ENCODE data around the gene SYTL3.

- TF ChIP-seq ELF4 (IDR thresholded peaks at IDR 0.05): no peak
- no peak for TF ChIP-seq SUZ12 (IDR thresholded peaks at IDR 0.05)
- no peak for TF ChIP-seq SP1 (IDR thresholded peaks at IDR 0.05)
- no peak for TF ChIP-seq FOXK2 (IDR thresholded peaks at IDR 0.05)
- TF ChIP-seq L3MBTL2 (conservative IDR thresholded peaks at IDR 0.05): no peak
- no peak for TF ChIP-seq NFRKB (IDR thresholded peaks at IDR 0.05)
- no peak for TF ChIP-seq FOXM1 (IDR thresholded peaks at IDR 0.05; ENCODE audit: borderline replicate concordance)
- TF ChIP-seq FOXA1 (IDR thresholded peaks at IDR 0.05): no peak
- TF ChIP-seq HDGF (IDR thresholded peaks at IDR 0.05; ENCODE audit: borderline replicate concordance): no peak
- TF ChIP-seq CTBP1 (IDR thresholded peaks at IDR 0.05; ENCODE audit: borderline replicate concordance): no peak
- TF ChIP-seq PKNOX1 (IDR thresholded peaks at IDR 0.05): no peak
- TF ChIP-seq TARDBP (IDR thresholded peaks at IDR 0.05): no peak
- TF ChIP-seq BHLHE40 (IDR thresholded peaks at IDR 0.05; ENCODE audit: borderline replicate concordance): no peak
Observed at GRCh38 chr6:158610319-158610968, 39.4 kb upstream of the SYTL3 start.

Measured in HEK293T (cell line).